DOHH2 (cell line): ENCODE data around the gene CCT5.

ENCODE experiments used
- EZH2phosphoT487 ChIP-seq: fragments of 200-600 bp; sonication (generic); IDR thresholded peaks from 2 replicates; pipeline ENCODE4 v1.6.1; 2017; ENCODE audit warnings: borderline replicate concordance, mild to moderate bottlenecking, antibody characterized with exemption, low read length, moderate library complexity, mixed read lengths
- TF ChIP-seq, protein P1 (sequence below): fragments of 200-600 bp; sonication (generic); IDR thresholded peaks from one replicate; pipeline ENCODE4 v1.5.1; 2014; ENCODE audit warnings: antibody characterized with exemption, mild to moderate bottlenecking, low read depth, low read length; ENCODE audit not compliant: poor library complexity, severe bottlenecking

DNA sequence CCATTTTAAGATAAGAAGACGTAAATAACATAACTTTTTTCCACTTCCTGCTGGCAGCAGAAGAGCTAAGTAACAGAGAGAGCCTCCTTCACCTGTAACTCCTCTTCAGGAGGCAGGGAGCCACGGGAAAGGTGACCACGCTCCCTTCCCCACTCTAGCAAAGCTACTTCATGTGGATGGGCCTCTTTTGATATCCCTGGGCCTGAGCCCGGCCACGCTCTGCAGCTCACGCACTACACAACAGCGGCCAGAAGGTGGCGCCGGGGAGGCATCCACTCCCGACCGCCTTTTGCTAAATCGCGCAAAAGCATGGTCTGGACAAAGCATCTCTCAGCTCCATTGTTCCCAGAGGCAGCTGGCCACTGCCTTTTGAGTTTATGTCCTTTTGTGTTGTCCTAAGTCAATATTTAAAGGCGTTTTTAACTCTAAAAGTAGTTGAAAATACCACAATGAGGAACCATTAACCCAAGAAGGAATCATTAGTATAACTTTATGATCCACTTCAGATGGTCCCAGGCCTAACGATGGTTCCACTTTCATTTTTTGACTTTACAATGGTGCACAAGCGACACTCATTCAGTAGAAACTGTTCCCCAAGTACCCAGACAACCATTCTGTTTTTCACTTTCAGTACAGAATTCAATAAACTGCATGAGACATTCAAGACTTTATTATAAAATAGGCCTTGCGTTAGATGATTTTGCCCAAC lies 34.0 kb downstream of the CCT5 start:
- TF ChIP-seq, protein P1, sequence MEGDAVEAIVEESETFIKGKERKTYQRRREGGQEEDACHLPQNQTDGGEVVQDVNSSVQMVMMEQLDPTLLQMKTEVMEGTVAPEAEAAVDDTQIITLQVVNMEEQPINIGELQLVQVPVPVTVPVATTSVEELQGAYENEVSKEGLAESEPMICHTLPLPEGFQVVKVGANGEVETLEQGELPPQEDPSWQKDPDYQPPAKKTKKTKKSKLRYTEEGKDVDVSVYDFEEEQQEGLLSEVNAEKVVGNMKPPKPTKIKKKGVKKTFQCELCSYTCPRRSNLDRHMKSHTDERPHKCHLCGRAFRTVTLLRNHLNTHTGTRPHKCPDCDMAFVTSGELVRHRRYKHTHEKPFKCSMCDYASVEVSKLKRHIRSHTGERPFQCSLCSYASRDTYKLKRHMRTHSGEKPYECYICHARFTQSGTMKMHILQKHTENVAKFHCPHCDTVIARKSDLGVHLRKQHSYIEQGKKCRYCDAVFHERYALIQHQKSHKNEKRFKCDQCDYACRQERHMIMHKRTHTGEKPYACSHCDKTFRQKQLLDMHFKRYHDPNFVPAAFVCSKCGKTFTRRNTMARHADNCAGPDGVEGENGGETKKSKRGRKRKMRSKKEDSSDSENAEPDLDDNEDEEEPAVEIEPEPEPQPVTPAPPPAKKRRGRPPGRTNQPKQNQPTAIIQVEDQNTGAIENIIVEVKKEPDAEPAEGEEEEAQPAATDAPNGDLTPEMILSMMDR: peak; percentile 91
- no peak for TF ChIP-seq EZH2phosphoT487
